HG03280 (cell line): Measurements from ENCODE around the gene PARK7.

Source experiments
- ATAC-seq: cut with Tn5 transposase; IDR thresholded peaks from one replicate; pipeline ENCODE4 v1.9.1; 2021; ENCODE audit warnings: mild to moderate bottlenecking, moderate library complexity; ENCODE audit not compliant: unreplicated experiment

Gene PARK7

DNA sequence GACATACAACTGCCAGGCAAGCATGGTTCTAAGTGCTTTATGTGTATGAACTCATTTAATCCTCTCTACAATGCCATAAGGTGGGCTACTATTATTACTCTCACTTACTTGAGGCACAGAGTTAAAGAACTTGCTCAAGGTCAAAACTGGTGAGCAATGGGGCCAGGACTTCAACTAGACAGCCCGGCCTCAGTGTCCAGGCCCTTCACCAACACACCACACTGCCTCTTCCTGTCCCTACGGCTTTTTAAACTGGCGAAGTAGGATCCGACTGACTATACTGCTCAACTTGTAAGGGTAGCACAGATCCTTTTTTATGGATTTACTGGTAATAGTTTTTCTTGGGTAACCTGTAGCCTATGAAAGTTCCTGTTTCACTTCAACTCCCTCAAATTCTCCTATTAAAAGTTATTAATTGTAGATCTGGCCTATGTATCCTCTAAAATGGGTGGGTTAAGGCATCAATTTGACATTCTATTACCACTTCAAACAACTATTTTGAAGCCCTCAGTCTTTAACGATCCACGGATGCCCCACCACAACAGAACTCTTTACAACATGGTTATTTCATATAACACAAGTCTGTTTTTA lies 60.3 kb downstream of the PARK7 start:
- no peak for ATAC-seq

DNA sequence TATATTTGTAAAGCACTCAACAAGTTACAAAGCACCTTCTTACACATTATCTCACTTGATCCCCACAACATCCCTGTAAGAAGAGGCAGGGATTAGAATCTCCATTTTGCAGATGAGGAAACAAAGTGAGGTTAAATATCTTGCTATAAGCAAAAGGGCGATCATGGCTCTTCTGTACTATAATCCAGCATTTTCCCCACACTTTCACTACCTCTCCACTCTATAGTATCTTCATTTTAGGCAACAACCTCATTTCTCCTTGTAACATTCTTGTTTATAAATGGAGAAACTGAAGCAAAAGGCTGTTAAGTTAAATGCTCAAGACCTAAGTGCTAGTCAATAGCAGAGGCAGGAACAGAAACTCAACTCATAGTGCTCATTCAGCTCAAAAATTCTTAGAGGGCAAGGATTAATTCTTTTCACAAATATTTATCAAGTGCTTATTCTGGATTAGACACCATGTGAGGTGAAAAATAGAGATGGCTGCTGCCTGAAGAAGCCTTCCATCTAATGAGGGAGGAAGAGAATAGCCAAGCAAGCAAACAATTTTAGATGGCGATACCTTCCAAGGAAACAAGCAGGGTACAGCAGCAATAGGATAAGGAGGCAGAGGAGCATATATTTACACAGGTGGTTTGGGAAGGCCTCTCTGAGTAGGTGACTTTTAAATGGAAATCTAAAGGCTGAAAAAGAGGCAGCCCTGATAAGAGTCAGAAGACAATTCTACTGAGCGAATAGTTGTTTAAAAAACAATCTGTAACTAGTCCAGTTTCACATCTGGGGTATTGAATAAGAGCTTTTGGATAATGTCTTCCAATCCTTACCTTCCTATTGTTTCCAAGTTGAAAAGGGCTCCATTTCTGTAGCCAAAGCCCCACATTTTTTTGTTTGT lies 61.1 kb downstream of the PARK7 start:
- ATAC-seq: no peak

DNA sequence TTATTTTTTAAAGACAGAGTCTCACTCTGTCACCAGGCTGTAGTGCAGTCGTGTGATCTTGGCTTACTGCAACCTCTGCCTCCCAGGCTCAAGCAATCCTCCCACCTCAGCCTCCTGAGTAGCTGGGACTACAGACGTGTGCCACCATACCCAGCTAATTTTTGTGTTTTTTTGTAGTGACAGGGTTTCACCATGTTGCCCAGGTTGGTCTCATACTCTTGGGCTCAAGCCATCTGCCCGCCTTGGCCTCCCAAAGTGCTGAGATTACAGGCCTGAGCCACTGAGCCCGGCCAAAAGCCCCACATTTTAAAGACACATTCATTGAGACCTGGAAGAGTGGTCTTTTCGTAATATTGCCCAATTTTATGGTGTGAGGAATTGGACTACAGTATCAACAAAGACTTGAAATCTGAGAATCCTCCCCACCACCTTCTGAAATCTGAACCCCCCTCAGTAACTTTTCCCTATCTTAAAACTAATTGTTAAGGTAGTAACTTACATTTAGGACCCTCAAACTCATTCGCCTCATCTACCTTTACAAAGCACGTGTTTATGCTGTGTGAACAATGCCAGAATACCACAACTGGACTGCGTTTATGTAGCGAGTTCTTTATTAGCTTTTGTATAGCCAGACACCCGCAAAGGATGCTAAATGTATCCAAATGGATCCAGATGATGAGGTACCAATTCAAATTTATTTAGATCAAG lies 61.9 kb downstream of the PARK7 start:
- no peak for ATAC-seq

DNA sequence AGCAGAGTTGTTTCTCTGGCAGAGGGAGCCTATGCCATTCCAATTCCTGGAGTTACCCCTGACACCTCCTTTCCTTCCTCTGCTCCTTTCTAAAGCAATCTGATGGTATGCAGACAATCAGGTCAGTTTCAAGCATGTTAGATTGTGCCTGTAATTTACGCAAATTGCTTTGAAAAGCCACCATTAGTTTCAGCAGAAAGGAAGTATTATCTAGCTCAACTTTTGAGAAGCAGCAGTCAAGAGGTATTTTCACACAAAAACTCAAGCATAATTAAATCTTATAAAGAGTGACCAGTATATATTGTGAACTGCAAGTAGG lies 62.4 kb downstream of the PARK7 start:
- no peak for ATAC-seq

- no peak for ATAC-seq
Measured at GRCh38 chr1:8024329-8024728, 62.8 kb downstream of the PARK7 start.

GRCh38 chr1:8025061-8025670 lies 63.7 kb downstream of the PARK7 start:
- no peak for ATAC-seq

- no peak for ATAC-seq
Measured at GRCh38 chr1:8025671-8026144, 64.2 kb downstream of the PARK7 start.

DNA sequence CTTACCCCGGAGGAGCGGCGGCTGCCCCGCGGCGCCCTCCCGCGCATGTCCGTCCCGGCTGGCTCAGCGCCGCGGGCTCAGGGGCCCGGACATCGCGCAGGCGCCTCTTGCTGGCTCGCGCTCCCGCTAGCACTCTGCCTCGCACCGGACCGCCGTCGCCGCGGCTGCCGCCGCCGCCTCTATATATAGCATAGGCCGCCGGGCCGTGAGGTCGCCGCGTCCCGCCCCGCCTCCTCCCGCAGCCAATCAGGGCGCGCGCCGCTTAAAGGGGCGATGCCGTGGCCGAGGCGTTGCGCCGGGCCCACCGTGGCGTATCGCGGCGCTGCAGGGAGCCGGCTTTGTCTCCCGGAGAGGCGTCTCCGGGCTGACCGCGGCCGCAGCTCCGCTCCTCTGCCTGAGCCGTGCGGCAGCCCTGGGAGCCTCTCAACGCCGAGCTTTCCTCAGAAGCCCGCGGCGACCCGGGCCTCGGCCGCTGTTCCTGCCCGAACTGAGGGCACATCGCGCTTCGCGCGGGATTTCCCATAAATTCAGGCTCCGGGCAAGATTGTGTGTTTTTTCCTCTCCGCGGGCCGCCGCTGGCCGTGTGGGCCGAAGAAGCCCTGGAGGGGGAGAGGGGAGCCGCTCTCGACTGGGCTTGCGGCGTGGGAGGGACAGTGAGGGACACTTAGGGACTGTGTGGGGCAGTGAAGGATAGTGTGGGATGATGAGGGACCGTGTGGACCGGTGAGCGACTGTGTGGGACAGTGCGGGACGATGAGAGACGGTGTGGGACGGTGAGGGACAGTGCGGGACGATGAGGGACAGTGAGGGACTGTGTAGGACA lies 64.9 kb downstream of the PARK7 start, which contains the start of gene ERRFI1:
Gene ERRFI1 (minus strand): TSS at position 157 of the 823 bp plus-strand sequence. CDS start 10,690 bp downstream, outside the sequence.
- peak; percentile 82 for ATAC-seq

DNA sequence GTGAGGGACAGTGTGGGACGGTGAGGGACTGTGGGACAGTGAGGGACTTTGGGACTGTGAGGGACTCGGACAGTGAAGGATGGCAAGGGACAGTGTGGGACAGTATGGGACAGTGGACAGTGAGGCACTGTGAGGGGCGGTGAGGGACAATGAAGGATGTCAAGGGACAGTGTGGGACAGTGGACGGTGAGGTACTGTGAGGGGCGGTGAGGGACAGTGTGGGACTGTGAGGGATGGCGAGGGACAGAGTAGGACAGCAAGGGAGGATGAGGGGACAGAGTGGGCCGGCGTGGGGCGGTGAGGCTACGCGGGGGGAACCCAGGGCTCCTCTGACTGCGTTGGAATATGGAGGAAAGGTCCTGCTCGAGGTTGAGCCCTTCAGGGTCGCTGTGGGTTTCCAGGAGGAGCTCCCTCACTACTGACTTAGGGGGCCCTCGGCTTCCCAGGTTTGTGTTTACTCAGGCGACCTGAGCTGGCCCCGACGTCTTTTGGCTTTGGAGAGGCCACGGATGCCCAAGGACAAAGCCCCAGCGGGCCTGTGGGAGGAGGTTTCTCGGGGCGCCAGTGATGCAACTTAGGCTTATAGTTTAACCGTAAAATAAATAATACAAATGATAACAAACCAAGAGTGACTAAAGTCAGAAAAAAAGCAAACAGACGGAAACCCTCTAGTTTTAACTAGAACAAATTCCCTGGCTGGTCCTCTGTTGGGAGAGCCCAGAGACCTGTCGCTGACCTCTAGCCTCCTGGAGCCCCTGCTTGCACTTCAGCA lies 65.7 kb downstream of the PARK7 start:
- no peak for ATAC-seq

DNA sequence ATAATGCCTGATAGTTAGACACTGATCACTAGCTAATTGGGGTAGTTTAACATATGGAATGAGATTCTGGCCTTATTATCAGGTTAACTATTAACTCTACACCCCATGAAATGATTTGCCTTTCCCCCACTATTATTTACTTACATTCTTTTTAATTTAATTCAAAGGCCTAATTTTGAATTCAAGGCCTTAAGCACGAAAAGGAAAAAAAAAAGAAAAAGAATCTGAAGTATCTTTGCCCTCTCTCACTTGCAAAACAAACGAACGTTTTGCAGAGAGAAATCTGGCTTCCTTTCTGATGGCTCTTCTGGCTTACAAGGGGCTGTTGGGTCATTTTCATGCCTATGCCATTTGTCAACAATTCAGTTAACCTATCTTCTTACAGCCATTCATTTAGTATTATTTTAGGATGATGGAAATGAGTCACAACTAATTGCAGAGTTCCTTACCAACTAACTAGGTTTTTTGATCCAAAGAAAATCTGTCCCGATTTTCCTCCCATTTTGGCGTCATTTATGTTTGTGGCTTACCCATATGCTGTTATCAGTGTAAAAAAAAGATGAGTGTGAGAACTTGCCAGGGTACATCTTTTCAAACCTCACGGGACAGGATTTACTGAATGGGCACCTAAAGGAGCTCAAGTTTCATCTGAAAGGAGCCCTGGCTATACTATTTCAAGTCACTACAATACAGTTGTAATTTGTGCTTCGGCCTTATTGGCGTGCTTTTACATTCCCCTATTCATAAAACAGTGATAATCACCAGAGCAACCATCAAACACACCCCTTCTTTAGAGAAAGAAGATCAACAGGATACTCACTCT lies 66.4 kb downstream of the PARK7 start:
- ATAC-seq: no peak

DNA sequence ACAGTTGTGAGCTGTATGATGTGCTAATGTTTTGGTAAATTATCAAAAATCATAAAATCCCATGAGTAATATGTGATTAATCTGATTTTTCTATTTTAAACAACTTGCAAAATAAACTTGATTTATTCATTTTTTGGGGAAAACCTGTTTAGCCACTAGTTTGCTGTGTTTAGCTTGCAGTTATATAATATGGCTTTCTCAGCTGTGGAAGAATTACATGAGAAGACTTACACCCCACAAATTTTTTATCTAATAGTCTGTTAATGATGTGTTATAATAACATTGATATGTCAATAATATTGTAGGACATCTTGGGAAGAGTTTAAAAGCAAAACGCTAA lies 67.0 kb downstream of the PARK7 start:
- no peak for ATAC-seq

DNA sequence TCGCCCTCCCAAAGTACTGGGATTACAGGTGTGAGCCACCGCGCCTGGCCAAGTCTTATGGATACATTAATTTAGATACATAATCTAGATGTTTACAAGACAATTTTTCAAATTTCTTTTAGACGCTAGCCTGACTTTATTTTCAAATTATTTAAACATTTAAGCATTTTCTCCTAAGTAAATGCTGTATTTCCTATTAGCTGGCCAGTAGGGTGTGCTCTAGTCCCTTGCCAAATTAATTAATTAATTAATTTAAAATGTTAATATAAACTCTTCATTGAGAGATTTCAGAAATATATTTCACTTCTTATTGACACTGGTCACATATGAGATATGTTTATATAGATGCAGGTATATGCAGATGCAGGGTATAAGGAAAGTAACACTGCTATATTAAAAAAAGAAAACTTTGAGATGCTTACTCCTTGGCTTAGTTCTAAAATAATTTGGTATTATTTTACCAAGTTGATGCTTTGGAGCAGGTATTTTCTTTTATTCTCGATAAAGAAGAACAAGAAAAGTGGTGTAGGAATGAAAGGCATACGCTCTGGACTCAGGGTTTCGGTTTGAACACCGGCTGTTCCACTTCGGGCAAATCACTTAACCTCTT lies 69.8 kb downstream of the PARK7 start:
- no peak for ATAC-seq

GRCh38 chr1:8032366-8032910 lies 70.9 kb downstream of the PARK7 start:
- no peak for ATAC-seq

DNA sequence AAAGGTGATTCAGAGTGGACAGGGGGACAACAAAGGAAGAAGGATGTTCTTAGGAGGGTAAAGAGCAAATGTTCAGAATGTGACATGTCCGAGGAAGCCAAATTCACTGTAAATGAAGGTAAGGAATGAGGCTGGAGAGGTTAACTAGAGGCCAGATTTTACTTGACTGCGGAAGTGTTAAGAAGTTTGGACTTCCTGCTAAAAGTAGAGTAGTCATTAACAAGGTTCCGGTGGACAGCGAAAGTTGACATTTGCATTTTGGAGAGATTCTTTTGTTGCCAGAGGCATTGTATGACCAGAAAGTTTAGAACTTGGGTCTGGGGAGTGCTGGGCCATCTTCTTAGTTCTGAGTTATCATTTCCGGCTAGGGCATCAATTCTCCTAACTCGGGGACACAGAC lies 71.8 kb downstream of the PARK7 start:
- no peak for ATAC-seq
